SIG-M5 (cell line): ENCODE results near the gene MACO1.
"Not testable (repeated sequence)": the region's sequence is repeated elsewhere in the genome, so short reads cannot be mapped to it uniquely, and the experiment has no call there.

Experiments used
- DNase-seq: peaks from one replicate; lab custom pipeline; 2025; lab: John Stamatoyannopoulos, UW

MACO1 gene

GRCh38 chr1:25430073-25430966, at the start of gene MACO1:
MACO1 (plus strand) TSS chr1:25430897; CDS start chr1:25431099, 202 bp downstream.
- DNase-seq = peak; percentile 72

- not testable (repeated sequence) for DNase-seq
Observed at GRCh38 chr1:25382543-25382942, 48.2 kb upstream of the MACO1 start.

GRCh38 chr1:25383090-25383489, 47.6 kb upstream of the MACO1 start:
- DNase-seq = not testable (repeated sequence)

GRCh38 chr1:25383875-25384274, 46.8 kb upstream of the MACO1 start:
- not testable (repeated sequence) for DNase-seq

GRCh38 chr1:25387096-25387495, 43.6 kb upstream of the MACO1 start:
- not testable (repeated sequence) for DNase-seq

GRCh38 chr1:25388691-25389090, 42.0 kb upstream of the MACO1 start:
- DNase-seq = not testable (repeated sequence)

- DNase-seq = not testable (repeated sequence)
Observed at GRCh38 chr1:25389721-25390120, 41.0 kb upstream of the MACO1 start.

- DNase-seq = no peak
Observed at GRCh38 chr1:25392841-25393240, 37.9 kb upstream of the MACO1 start.

GRCh38 chr1:25397549-25397948, 33.1 kb upstream of the MACO1 start:
- not testable (repeated sequence) for DNase-seq

GRCh38 chr1:25398079-25398478, 32.6 kb upstream of the MACO1 start:
- not testable (repeated sequence) for DNase-seq

- DNase-seq = not testable (repeated sequence)
Observed at GRCh38 chr1:25402947-25403803, 27.5 kb upstream of the MACO1 start.

GRCh38 chr1:25405731-25406305, 24.9 kb upstream of the MACO1 start:
- not testable (repeated sequence) for DNase-seq

- DNase-seq = not testable (repeated sequence)
Observed at GRCh38 chr1:25409641-25410427, 20.9 kb upstream of the MACO1 start.

- DNase-seq = not testable (repeated sequence)
Observed at GRCh38 chr1:25412872-25413623, 17.6 kb upstream of the MACO1 start.

- not testable (repeated sequence) for DNase-seq
Observed at GRCh38 chr1:25414157-25414556, 16.5 kb upstream of the MACO1 start.

- not testable (repeated sequence) for DNase-seq
Observed at GRCh38 chr1:25414578-25414977, 16.1 kb upstream of the MACO1 start.

GRCh38 chr1:25417280-25417679, 13.4 kb upstream of the MACO1 start:
- DNase-seq = not testable (repeated sequence)

GRCh38 chr1:25419339-25419738, 11.4 kb upstream of the MACO1 start:
- DNase-seq = not testable (repeated sequence)

GRCh38 chr1:25420715-25421114, 10.0 kb upstream of the MACO1 start, which contains the start of gene RHCE:
RHCE (minus strand) TSS chr1:25420825; CDS start chr1:25420786, 39 bp downstream.
- DNase-seq = not testable (repeated sequence)

- DNase-seq = not testable (repeated sequence)
Observed at GRCh38 chr1:25423206-25423605, 7.5 kb upstream of the MACO1 start.
